Diencephalon (tissue), 1 donor: ENCODE data around the gene CCNI. TPM values are rescaled to one million over a fixed set of nuclear protein-coding genes. Genes with fewer than 3 reads are reported as not detected.

Source experiments
- total RNA-seq: library from RNA; depleted of rRNA; stranded (reverse); fragments of >200 nt; gene quantifications from one replicate; pipeline ENCODE4 v1.2.3, GENCODE V29; 2014

Gene CCNI, protein sequence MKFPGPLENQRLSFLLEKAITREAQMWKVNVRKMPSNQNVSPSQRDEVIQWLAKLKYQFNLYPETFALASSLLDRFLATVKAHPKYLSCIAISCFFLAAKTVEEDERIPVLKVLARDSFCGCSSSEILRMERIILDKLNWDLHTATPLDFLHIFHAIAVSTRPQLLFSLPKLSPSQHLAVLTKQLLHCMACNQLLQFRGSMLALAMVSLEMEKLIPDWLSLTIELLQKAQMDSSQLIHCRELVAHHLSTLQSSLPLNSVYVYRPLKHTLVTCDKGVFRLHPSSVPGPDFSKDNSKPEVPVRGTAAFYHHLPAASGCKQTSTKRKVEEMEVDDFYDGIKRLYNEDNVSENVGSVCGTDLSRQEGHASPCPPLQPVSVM
- total RNA-seq, result 444 TPM

GRCh38 chr4:77075869-77076799 lies at the start of gene CCNI:
Gene CCNI, minus strand, starts transcription at chr4:77075989. Its CDS starts 9,627 bp downstream, at chr4:77066362.

Other genes starting within 250 kb of the CCNI start
- 0.92 TPM for gene SOWAHB, start 177.8 kb downstream of the CCNI start, total RNA-seq
- 169 TPM for gene SEPTIN11, start 126.2 kb downstream of the CCNI start, total RNA-seq
- 58.6 TPM for gene CCNG2, start 81.2 kb upstream of the CCNI start, total RNA-seq